Coronary artery (tissue), 2 donors: ENCODE data around the gene JARID2.

Experiments
- DNase-seq: peaks from one replicate; pipeline ENCODE4 v3.0.0-alpha.2; 2017; ENCODE audit warnings: low spot score
- H3K27ac ChIP-seq, 2 donors: fragments of 200-600 bp; sonication (generic); one replicate each; pipeline ENCODE4 v1.5.1; 2016 to 2019
- H3K4me3 ChIP-seq: fragments of 200-600 bp; sonication (generic); 2 replicates; pipeline ENCODE4 v1.5.1; 2016; ENCODE audit warnings: mild to moderate bottlenecking, moderate library complexity
- CTCF ChIP-seq: fragments of 200-600 bp; sonication (generic); IDR thresholded peaks from one replicate; pipeline ENCODE4 v1.5.1; 2019; ENCODE audit warnings: antibody characterized with exemption

The JARID2 gene

GRCh38 chr6:15516378-15516777 is 270.5 kb downstream of the JARID2 start:
- DNase-seq, result no peak
- Histone ChIP-seq H3K27ac (no peak overlapping the region), H3K4me3 (no peak overlapping the region)
- no peak for TF ChIP-seq CTCF

- DNase-seq, result no peak
- no peak for TF ChIP-seq CTCF
- no peak overlapping the region for H3K27ac ChIP-seq
Measured at GRCh38 chr6:15516923-15517560, 271.2 kb downstream of the JARID2 start.

GRCh38 chr6:15517600-15517999 is 271.7 kb downstream of the JARID2 start:
- no peak overlapping the region for H3K4me3 ChIP-seq
- DNase-seq, result no peak
- no peak overlapping the region for H3K27ac ChIP-seq
- no peak for TF ChIP-seq CTCF

More at GRCh38 chr6:15516923-15517560, 271.2 kb downstream of the JARID2 start:
- H3K4me3 ChIP-seq, result no peak overlapping the region

- no peak for TF ChIP-seq CTCF
- H3K27ac ChIP-seq, result no peak overlapping the region
- no peak for DNase-seq
- H3K4me3 ChIP-seq, result no peak overlapping the region
Measured at GRCh38 chr6:15518057-15518456, 272.2 kb downstream of the JARID2 start.

- Histone ChIP-seq H3K27ac (no peak overlapping the region), H3K4me3 (no peak overlapping the region)
- TF ChIP-seq CTCF, result no peak
- DNase-seq, result no peak
Measured at GRCh38 chr6:15518878-15519277, 273.0 kb downstream of the JARID2 start.

GRCh38 chr6:15519681-15520080 is 273.8 kb downstream of the JARID2 start:
- no peak for DNase-seq
- no peak for TF ChIP-seq CTCF
- H3K27ac ChIP-seq, result no peak overlapping the region
- H3K4me3 ChIP-seq, result no peak overlapping the region

GRCh38 chr6:15520626-15521203 is 274.8 kb downstream of the JARID2 start:
- TF ChIP-seq CTCF, result no peak
- Histone ChIP-seq H3K4me3 (no peak overlapping the region), H3K27ac (no peak overlapping the region)
- no peak for DNase-seq
